Neural cell (in vitro differentiated cells): ENCODE data around the gene NACC2.

ENCODE experiments used
- CTCF ChIP-seq: fragments of 450-650 bp; IDR thresholded peaks from 2 replicates; pipeline ENCODE4 v1.5.1; 2014; ENCODE audit warnings: antibody characterized with exemption, mild to moderate bottlenecking, moderate library complexity; ENCODE audit not compliant: poor library complexity, severe bottlenecking
- EP300 ChIP-seq: fragments of 450-650 bp; conservative IDR thresholded peaks from 2 replicates; pipeline ENCODE4 v1.6.1; 2014; ENCODE audit warnings: antibody characterized with exemption, mild to moderate bottlenecking, moderate library complexity; ENCODE audit not compliant: poor library complexity, severe bottlenecking
- EZH2 ChIP-seq: fragments of 200-600, 300-800 bp; shearing (Covaris generic), sonication (generic); IDR thresholded peaks from 2 replicates; pipeline ENCODE4 v1.6.1; 2014; ENCODE audit warnings: antibody characterized with exemption, low read length, borderline replicate concordance, mild to moderate bottlenecking; ENCODE audit not compliant: insufficient read depth, poor library complexity, severe bottlenecking
- MXI1 ChIP-seq: fragments of 450-650 bp; conservative IDR thresholded peaks from 2 replicates; pipeline ENCODE4 v1.6.1; 2014; ENCODE audit warnings: antibody characterized with exemption, mild to moderate bottlenecking; ENCODE audit not compliant: poor library complexity, severe bottlenecking
- POLR2AphosphoS5 ChIP-seq: IDR thresholded peaks from 2 replicates; pipeline ENCODE4 v1.6.1; 2012
- RAD21 ChIP-seq: fragments of 450-650 bp; conservative IDR thresholded peaks from 2 replicates; pipeline ENCODE4 v1.6.1; 2014; ENCODE audit warnings: antibody characterized with exemption, mild to moderate bottlenecking, moderate library complexity
- SMC3 ChIP-seq: fragments of 450-650 bp; conservative IDR thresholded peaks from 2 replicates; pipeline ENCODE4 v1.6.1; 2014; ENCODE audit warnings: antibody characterized with exemption, mild to moderate bottlenecking, moderate library complexity; ENCODE audit not compliant: poor library complexity
- TAF1 ChIP-seq: IDR thresholded peaks from 2 replicates; pipeline ENCODE4 v1.6.1; 2012; ENCODE audit warnings: low read depth

DNA sequence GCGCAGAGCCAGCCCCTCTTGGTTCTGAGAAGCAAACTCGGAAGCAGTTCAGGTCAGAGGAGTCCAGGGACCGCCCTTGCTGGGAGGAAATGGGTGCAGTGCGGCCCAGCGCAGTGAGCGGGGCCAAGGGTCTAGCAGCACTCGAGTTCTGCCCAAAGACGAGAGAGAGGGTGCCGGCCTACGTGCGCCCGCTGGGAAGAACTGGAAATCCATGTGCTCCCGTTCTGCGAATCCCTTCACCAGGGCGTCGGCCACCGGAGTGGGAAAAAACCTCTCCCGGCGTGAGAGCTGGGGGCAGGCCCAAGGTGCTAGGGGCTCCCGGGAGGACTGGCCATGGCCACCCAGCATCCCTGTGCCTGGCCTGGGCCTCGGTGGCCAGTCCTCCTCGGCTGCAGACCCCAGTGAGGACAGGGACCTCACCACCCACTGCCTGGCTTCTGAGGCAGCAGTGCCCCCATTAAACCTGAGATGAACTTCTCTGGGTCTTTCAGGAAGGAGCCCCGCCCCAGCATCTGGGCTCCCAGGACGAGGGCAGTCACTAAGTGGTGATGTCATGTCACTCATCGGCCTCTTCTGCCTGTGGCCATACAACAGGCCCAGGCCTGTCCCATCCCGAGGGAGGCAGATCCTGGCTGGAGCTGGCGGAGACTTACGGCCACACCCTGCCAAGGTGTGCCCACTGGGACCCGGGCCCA, 13.0 kb upstream of the NACC2 start:
- TF ChIP-seq CTCF (no peak), MXI1 (no peak), RAD21 (no peak), EZH2 (no peak), EP300 (no peak), TAF1 (no peak), POLR2AphosphoS5 (no peak), SMC3 (no peak)
